Stimulated activated CD8-positive, alpha-beta memory T cell treated with anti-CD3 and anti-CD28 coated beads, Interleukin-12 subunit alpha, Interleukin-12 subunit beta, amount 100 ng/mL, for 24 hours (primary cell): ENCODE results near the gene PTK7.
"Not testable (repeated sequence)": the region's sequence is repeated elsewhere in the genome, so short reads cannot be mapped to it uniquely, and the experiment has no call there.

Experiments
- DNase-seq: peaks from one replicate; pipeline ENCODE4 v3.0.0-alpha.2; 2020; ENCODE audit errors: extremely low read depth

PTK7 gene

GRCh38 chr6:43054206-43054943 lies 21.7 kb upstream of the PTK7 start:
- no peak for DNase-seq

- no peak for DNase-seq
Measured at GRCh38 chr6:43055966-43056365, 20.1 kb upstream of the PTK7 start.

GRCh38 chr6:43058531-43058930 lies 17.6 kb upstream of the PTK7 start:
- no peak for DNase-seq

- DNase-seq = peak; percentile 89
Measured at GRCh38 chr6:43059168-43060033, 16.7 kb upstream of the PTK7 start, which contains the start of the genes KLC4 and MRPL2. TSS of gene KLC4 (plus strand) at chr6:43059631. CDS start at chr6:43061336, 1,705 bp downstream. TSS of gene MRPL2 (minus strand) at chr6:43059434. CDS start at chr6:43059381, 53 bp downstream.

GRCh38 chr6:43060034-43060754 lies 15.9 kb upstream of the PTK7 start:
- DNase-seq = no peak

GRCh38 chr6:43060755-43061633 lies 15.1 kb upstream of the PTK7 start:
- DNase-seq = no peak

GRCh38 chr6:43061861-43062260 lies 14.3 kb upstream of the PTK7 start:
- no peak for DNase-seq

GRCh38 chr6:43062818-43063217 lies 13.3 kb upstream of the PTK7 start:
- DNase-seq = no peak

- no peak for DNase-seq
Measured at GRCh38 chr6:43070028-43070632, 6.0 kb upstream of the PTK7 start.

- DNase-seq = no peak
Measured at GRCh38 chr6:43074847-43075669, 1.1 kb upstream of the PTK7 start.

GRCh38 chr6:43076464-43077332 lies 584 bp downstream of the PTK7 start:
- DNase-seq = no peak

- no peak for DNase-seq
Measured at GRCh38 chr6:43077333-43077809, 1.3 kb downstream of the PTK7 start.

GRCh38 chr6:43077981-43078511 lies 1.9 kb downstream of the PTK7 start:
- no peak for DNase-seq

GRCh38 chr6:43078691-43079090 lies 2.6 kb downstream of the PTK7 start:
- DNase-seq = no peak

- no peak for DNase-seq
Measured at GRCh38 chr6:43081043-43081442, 4.9 kb downstream of the PTK7 start.

GRCh38 chr6:43081922-43082321 lies 5.8 kb downstream of the PTK7 start:
- DNase-seq = not testable (repeated sequence)

GRCh38 chr6:43082806-43083655 lies 6.9 kb downstream of the PTK7 start:
- no peak for DNase-seq
